ENCODE measurements around the gene NECAB3. TPM values are rescaled to one million over a fixed set of nuclear protein-coding genes. Genes with fewer than 3 reads are reported as not detected.
"Not testable (repeated sequence)": the region's sequence is repeated elsewhere in the genome, so short reads cannot be mapped to it uniquely, and the experiment has no call there.

Gene NECAB3
- total RNA-seq, 1 experiment from 2014 or later, result 40.2 TPM

DNA sequence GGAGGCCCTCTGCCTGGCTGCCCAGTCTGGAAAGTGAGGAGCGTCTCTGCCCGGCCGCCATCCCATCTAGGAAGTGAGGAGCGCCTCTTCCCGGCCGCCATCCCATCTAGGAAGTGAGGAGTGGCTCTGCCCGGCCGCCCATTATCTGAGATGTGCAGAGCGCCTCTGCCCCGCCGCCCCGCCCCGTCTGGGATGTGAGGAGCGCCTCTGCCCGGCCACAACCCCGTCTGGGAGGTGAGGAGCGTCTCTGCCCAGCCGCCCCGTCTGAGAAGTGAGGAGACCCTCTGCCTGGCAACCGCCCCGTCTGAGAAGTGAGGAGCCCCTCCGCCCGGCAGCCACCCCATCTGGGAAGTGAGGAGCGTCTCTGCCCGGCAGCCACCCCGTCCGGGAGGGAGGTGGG, 24.7 kb upstream of the NECAB3 start:
- not testable (repeated sequence) for DNase-seq (ENCODE audit: extremely low read depth, low read depth)

GRCh38 chr20:33697129-33697528, 22.9 kb upstream of the NECAB3 start:
- no peak for DNase-seq (ENCODE audit: extremely low read depth, low read depth)

- DNase-seq (ENCODE audit: extremely low read depth, low read depth), result no peak
These were observed 22.2 kb upstream of the NECAB3 start for GRCh38 chr20:33696448-33696847.

DNA sequence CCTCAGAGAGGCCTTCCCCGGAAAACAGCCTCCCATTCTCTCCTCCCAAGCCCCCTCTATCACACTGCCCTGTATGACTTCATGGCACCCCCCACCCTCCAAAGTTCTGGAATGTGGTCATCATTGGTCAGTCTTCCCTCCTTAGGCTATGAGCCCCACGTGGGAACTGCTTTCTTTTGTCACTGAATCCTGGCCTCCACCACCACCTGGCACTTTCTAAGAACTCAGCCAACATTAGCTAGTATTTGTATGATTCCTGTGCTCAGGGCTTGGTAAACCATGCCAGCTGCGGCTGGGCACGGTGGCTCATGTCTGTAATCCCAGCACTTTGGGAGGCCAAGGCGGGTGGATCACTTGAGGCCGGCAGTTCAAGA, 20.4 kb upstream of the NECAB3 start:
- no peak for DNase-seq (ENCODE audit: extremely low read depth, low read depth)

DNA sequence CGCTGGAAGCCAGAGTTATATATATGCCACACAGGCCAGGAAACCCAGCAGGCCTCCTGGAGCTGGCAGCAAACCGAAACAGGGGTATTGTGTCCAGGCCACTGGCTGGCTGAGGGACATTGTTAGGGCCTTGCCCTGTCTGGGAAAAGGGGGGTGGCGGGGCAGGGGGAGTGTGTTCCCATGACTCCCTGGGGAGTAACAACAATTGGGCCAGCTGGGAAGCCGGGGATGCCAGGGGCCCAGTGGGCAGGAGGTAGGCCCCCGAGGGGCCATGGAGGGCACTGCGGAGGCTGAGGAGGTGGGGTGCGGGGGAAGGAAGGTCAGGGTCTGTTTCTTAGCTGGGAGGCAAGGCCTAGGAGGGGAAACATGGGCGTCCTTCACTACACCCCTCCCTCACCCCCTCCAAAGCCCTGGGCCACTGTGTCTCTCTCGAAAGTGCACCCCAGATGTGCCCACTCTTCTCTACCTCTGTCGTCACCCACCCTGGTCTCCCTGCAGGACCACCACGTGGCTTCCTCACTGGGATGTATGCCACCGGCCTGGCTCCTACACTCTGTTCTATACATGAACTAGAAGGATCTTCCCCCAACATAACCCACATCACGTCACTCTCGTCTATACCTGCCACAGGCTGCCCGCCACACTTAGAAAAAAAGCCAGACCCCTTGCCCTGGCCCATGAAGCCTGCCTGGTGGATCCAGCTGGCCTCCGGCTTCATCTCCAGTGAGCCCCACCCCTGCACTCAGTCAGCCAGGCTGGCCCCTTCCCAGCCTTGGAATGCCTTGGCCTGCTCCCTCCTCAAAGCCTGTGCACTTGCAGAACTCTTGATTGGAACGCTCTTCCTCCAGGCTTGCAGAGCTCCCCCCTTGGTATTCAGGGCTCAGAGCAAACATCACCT, 19.8 kb upstream of the NECAB3 start:
- DNase-seq (ENCODE audit: extremely low read depth, low read depth), result no peak

DNA sequence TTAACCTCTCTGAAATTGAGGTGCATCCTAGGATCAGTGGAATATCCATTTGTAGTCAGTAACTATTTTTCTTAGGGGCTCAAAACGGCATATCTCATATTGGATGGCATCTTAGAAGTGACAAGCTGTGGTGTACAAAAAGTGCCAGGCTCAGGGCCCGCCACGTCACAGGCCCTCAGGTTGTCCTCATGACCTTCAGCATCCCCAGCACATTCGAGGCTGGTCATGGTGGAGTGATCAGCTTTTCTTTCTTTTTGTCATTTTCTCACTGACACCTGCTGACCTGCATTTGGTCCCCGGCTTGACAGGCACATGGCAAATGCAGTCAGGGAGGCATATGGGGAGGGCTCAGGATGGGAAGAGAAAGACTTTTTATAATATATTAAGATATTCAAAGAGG, 19.1 kb upstream of the NECAB3 start:
- no peak for DNase-seq (ENCODE audit: extremely low read depth, low read depth)

DNA sequence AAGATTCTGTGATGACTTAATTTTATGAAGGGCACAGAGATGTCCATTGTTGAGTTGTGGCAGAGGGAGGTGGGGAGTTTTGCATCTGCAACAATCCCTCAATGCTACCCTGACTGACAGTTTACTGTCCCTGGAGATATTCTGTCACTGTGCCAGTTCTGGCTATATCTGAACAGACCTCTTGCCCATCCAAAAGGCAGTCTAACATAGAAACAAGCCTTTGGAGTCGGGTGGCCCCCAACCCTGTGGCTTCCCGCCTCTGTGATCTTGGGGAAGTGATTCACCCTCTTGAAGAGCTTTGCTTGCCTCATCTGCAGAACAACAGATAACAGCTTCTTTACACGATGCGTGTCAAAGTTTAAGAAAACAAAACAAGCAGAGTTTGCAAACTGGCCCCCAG, 15.7 kb upstream of the NECAB3 start:
- DNase-seq (ENCODE audit: extremely low read depth, low read depth), result no peak

DNA sequence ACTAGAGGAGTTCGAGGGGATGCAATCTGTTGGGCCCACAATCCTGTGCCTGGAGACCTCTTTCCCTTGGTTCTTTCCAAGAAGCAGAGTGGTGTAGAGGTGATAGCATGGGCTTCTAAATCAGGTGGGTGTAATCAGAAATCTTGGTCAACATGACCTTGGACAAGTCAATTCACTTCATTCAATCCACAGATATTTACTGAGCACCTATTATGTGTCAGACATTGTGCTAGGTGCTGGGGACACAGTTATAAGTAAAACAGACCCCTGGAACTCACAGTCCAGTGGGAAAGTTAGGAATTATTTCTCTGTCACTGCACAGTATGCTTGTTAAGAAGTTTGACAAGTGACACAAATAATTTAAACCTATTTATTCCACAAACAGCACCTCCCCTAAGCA, 15.3 kb upstream of the NECAB3 start:
- no peak for DNase-seq (ENCODE audit: extremely low read depth, low read depth)

GRCh38 chr20:33688938-33689424, 14.8 kb upstream of the NECAB3 start:
- no peak for DNase-seq (ENCODE audit: extremely low read depth, low read depth)

DNA sequence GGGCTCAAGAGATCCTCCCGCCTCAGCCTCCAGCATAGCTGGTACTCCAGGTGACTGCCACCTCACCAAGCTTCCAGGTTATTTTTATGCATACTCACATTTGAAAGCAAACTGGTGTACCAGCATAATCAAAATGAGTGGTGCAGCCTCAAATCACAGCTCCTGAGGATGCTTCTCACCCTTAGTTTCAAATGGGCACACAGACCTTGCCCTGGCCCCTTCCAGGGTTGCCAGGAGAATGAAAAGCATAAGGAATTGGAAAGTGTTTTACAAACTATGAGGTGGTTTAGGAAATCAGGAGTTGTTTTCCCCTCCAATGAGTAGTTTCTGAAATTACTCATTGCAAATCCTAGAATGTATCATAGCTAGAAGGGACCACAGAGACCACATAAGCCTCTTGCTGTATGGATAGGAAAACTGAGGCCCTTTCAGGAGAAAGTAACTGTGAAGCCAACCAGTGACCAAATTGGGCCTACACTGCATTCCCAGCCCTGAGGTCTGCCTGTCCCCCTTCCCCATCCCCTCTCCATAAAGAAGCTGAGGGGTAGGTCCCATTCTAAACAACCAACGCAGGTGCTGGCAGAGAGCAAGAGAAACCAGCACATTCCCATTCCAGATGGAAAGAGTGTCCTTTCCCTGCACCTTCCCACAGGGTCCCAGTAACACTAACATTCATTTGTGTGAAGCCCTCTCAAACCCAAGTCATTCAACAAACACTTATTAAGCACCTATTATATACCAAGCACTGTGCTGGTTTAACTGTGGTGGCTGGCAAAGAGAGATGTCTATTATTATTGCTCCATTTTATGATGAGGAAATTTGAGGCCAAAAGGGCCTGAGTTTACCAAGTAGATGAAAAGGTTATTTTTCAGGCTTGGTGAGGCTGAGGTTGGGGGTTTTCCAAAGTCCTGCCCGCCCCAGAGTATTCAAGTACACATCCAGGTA, 14.0 kb upstream of the NECAB3 start:
- no peak for DNase-seq (ENCODE audit: extremely low read depth, low read depth)

- DNase-seq (ENCODE audit: extremely low read depth, low read depth), result no peak
These were observed 13.2 kb upstream of the NECAB3 start for GRCh38 chr20:33687370-33687915.

- no peak for DNase-seq (ENCODE audit: extremely low read depth, low read depth)
These were observed 12.7 kb upstream of the NECAB3 start for GRCh38 chr20:33686984-33687366.

DNA sequence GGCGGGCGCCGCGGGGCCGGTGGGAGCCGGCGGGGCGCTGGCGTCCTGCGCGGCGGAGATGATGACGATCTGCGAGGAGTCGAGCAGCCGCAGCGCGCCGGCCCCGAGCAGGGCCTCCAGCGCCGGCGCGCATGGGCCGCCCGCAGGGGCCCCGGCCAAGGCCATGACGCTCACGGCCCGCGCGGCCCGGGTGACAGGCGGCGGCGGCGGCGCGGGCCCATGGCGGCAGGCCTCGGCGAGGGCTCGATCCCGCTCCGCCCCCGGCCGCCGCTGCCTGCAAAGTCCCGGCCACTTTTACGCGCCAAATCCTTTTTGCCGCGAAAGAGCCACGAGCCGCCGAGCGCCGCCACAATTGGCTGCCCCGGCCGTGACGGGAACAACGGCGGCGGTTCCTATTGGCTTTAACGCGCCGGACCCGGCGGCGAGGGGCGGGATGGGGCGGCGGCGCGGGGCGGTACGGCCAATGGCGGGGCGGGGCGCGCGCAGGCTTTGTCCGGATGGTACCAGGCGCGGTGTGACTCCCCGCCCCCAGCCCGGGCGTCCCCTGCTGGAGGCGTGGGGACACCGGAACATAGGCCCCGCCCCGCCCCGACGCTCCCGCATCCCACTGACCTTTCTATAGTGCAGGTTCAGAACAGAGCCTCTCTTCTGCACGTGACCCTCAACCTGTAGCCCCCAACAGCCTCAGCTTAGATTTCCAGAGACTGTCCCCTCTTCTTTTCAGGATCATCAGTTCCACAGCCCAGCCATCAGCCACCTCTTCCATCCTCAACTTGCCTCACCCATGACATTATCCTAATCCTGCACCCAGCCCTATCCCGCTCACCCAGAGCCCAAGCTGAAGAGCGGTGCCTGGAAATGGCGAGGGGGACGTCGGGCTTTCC, 12.1 kb upstream of the NECAB3 start, which contains the start of gene E2F1:
E2F1 (minus strand) TSS at position 286 of the 884 bp plus-strand sequence; CDS start at position 165, 121 bp downstream.
- peak; percentile 92 for DNase-seq (ENCODE audit: extremely low read depth, low read depth)

DNA sequence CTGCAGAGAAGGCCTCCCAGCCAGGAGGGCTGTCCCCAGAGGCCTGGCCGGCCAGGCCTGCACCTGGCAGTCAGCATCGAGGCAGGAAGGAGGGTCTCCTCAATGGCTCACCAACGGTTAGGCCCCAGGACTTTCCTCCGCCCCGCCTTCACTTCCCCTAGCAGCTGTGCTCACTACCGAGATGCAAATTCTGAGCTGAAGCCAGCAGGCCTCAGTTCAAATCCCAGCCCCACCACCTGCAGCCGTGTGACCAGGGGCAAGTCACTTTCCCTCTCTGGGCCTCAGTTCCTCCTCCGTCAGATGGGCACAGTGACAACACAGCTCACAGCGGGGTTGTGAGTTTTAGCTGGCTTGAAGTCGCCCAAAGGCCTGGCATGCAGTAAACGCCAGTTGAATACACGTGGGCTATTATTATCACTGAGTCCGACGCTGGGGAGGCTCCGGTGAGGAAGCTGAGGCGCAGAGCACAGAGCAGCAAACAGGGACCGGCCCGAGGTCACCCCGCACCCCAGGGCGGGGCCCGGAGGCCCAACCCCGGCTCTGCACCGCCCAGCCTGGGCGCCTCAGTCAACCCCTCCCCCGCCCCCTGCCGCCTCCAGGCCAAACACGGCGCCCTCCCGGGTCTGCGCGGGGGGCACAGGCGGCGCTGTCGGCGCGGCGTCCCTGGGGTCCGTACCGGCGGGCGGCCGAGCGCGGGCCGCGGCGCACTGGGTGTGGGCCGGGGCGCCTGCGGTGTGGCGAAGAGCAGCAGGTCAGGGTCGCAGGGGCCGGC, 11.3 kb upstream of the NECAB3 start:
- DNase-seq (ENCODE audit: extremely low read depth, low read depth), result no peak

DNA sequence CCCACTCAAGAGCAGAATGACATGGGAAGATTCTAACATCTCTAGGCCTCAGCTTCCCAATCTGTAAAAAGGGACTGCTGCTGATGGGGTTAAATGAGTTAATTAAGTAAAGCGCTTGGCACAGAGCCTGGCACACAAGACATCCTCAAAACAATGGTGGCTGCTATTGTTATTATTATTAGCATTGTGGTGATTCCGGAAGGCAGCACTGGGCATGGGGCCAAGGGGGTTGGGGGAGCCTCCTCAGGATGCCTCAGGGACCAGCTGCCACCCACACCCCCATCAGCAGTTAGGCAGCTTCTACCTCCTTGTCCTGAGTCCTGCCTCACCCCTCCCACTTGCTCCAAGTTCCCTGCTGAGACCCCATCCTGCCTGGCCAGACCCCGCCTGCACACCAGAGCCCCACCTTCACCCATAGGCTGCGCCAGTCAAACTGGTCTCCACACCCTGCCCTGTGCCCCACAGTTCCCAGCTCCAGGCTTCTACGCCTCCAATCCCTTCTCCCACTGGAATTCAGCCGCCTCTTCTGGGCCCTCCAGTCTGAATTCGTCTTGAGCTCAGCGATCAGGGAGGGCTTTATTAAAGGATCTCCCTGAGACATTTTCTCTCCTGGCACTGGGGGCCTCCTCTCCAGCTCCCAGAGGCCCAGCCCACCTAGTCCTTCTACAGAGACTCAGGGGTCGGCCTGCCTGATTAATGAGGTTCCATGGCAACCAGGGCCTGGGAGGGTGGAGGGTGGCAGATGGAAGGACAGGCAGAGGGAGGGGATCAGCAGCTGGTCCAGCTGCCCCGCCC, 10.5 kb upstream of the NECAB3 start:
- DNase-seq (ENCODE audit: extremely low read depth, low read depth), result no peak

GRCh38 chr20:33681728-33682353, 7.6 kb upstream of the NECAB3 start:
- DNase-seq (ENCODE audit: extremely low read depth, low read depth), result no peak

GRCh38 chr20:33681288-33681687, 7.1 kb upstream of the NECAB3 start:
- DNase-seq (ENCODE audit: extremely low read depth, low read depth), result no peak

- DNase-seq (ENCODE audit: extremely low read depth, low read depth), result no peak
These were observed 6.5 kb upstream of the NECAB3 start for GRCh38 chr20:33680686-33681085.
